ENCODE data around the gene KIF6. TPM values are rescaled to one million over a fixed set of nuclear protein-coding genes. Genes with fewer than 3 reads are reported as not detected.

KIF6 gene
- total and polyA plus RNA-seq, 8 donors: 0.19 to 1.0 (median 0.44) TPM

DNA sequence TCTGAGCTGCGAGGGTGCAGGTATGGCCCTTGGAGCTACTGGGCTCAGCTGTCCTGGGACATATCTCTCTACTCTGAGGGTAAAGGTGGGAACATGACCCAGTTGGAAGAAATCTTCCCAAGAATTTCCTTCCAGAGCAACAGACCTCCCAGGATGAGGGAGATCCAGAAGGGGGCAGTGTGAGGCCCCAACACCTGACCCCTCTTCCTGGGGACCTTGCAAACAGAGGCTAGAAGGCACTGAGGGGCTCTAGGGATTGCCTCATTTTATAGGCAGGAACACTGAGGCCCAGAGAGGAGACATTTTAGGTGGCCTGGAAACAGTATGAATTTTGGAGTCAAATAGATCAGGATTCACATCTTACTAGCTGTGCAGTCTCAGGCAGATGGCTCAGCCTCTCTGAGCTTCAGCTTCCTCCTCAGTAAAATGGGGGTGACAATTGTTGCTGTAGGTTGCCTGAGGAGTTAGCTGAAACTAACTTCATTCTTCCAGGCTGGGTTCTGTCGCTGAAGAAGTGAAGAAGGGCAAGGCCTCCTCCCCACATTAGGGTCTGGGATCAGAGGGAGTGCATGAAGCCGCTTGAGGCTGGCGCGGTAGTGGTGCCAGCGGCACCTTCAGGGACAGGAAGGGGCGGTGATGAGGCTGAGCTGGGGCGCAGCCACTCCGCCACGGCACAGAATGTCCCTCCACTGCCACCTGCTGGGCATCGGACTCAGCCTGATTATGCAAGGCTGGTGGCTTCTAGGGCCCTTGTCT, 422.4 kb downstream of the KIF6 start:
- H3K4me3 ChIP-seq: peak overlapping the region in 1 of 4 donors; percentile 5
- 5 to 6% methylated on average over 11 of the region's 11 CpGs for WGBS, 2 donors
- no peaks in the 10 kb centered on the region for H3K36me3 ChIP-seq
- no peak overlapping the region for H3K27ac ChIP-seq
- no peak for FAIRE-seq
- TF ChIP-seq, protein P1, sequence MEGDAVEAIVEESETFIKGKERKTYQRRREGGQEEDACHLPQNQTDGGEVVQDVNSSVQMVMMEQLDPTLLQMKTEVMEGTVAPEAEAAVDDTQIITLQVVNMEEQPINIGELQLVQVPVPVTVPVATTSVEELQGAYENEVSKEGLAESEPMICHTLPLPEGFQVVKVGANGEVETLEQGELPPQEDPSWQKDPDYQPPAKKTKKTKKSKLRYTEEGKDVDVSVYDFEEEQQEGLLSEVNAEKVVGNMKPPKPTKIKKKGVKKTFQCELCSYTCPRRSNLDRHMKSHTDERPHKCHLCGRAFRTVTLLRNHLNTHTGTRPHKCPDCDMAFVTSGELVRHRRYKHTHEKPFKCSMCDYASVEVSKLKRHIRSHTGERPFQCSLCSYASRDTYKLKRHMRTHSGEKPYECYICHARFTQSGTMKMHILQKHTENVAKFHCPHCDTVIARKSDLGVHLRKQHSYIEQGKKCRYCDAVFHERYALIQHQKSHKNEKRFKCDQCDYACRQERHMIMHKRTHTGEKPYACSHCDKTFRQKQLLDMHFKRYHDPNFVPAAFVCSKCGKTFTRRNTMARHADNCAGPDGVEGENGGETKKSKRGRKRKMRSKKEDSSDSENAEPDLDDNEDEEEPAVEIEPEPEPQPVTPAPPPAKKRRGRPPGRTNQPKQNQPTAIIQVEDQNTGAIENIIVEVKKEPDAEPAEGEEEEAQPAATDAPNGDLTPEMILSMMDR (IDR thresholded peaks at IDR 0.05): peak; percentile 80 to 92 (median 82)
- no peaks in the 10 kb centered on the region for H3K4me1 ChIP-seq
- peak; percentile 70 to 95 (median 87) for DNase-seq
- H3K9me3 ChIP-seq: no peaks in the 10 kb centered on the region
- no peaks in the 10 kb centered on the region for H3K27me3 ChIP-seq
- peak; percentile 91 to 99 (median 98) for ATAC-seq
- intact Hi-C loops (cut with DNase I): loop anchor here in 2 of 3 donors (2.0 to 10.0 kb wide), 3 partner anchors 136 to 328 kb away; no protein-coding TSS in a partner anchor

DNA sequence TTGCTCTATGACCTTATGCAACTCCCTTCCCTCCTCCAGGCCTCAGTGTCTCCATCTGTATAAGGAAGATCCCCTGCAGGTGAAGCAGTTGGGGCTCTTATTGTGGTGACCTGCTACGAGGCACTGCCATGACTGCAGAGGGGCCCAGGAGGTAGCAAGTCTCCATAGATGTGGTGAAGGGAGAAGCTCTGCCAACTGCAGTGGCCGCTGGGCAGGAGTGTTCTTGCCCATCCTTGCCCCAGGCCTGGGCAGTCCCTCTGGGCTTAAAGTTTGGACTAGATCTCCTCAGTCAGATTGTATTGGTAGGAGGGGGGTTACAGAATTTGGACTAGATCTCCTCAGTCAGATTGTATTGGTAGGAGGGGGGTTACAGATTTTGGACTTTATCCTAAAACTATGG, 423.2 kb downstream of the KIF6 start:
- WGBS, 2 donors: 81 to 100% methylated on average over 2 of the region's 2 CpGs
- Histone ChIP-seq H3K27ac (no peak overlapping the region), H3K4me3 (no peak overlapping the region), H3K9me3 (no peaks in the 10 kb centered on the region), H3K36me3 (no peaks in the 10 kb centered on the region), H3K27me3 (no peaks in the 10 kb centered on the region), H3K4me1 (no peaks in the 10 kb centered on the region)
- ATAC-seq: no peak
- FAIRE-seq: no peak
- no peak for DNase-seq
- TF ChIP-seq, protein P1 (IDR thresholded peaks at IDR 0.05): no peak
- intact Hi-C loops (cut with DNase I): loop anchor here in 2 of 3 donors (2.0 to 10.0 kb wide), 3 partner anchors 135 to 327 kb away; no protein-coding TSS in a partner anchor

- H3K27me3 ChIP-seq: no peaks in the 10 kb centered on the region
- DNase-seq (no peak), FAIRE-seq (no peak), ATAC-seq (no peak)
- intact Hi-C loops (cut with DNase I): loop anchor here in 2 of 3 donors (2.0 to 10.0 kb wide), 3 partner anchors 135 to 327 kb away; no protein-coding TSS in a partner anchor
- 74 to 79% methylated on average over 7 of the region's 7 CpGs for WGBS, 2 donors
- H3K4me3 ChIP-seq: no peak overlapping the region
- no peaks in the 10 kb centered on the region for H3K9me3 ChIP-seq
- no peaks in the 10 kb centered on the region for H3K36me3 ChIP-seq
- TF ChIP-seq, protein P1 (IDR thresholded peaks at IDR 0.05): no peak
- H3K27ac ChIP-seq: no peak overlapping the region
- H3K4me1 ChIP-seq: no peaks in the 10 kb centered on the region
Observed at GRCh38 chr6:39301606-39302005, 423.6 kb downstream of the KIF6 start.

- H3K36me3 ChIP-seq: no peaks in the 10 kb centered on the region
- H3K27ac ChIP-seq: no peak overlapping the region
- DNase-seq (no peak), FAIRE-seq (no peak), ATAC-seq (peak in 1 of 4 donors; percentile 14)
- 81 to 91% methylated on average over 6 of the region's 6 CpGs for WGBS, 2 donors
- no peak overlapping the region for H3K4me3 ChIP-seq
- H3K9me3 ChIP-seq: no peaks in the 10 kb centered on the region
- TF ChIP-seq, protein P1 (IDR thresholded peaks at IDR 0.05): no peak
- no peaks in the 10 kb centered on the region for H3K4me1 ChIP-seq
- no peaks in the 10 kb centered on the region for H3K27me3 ChIP-seq
- intact Hi-C loops (cut with DNase I): loop anchor here in 2 of 3 donors (10.0 kb wide), 2 partner anchors 136 to 326 kb away; no protein-coding TSS in a partner anchor
Observed at GRCh38 chr6:39300739-39301138, 424.5 kb downstream of the KIF6 start.

GRCh38 chr6:39298061-39298460, 427.1 kb downstream of the KIF6 start:
- TF ChIP-seq, protein P1 (IDR thresholded peaks at IDR 0.05): no peak
- FAIRE-seq: no peak
- WGBS, 2 donors: 46 to 50% methylated on average over 10 of the region's 10 CpGs

More at GRCh38 chr6:39298061-39298460, 427.1 kb downstream of the KIF6 start:
- Histone ChIP-seq H3K4me1 (no peaks in the 10 kb centered on the region), H3K9me3 (no peaks in the 10 kb centered on the region), H3K36me3 (no peaks in the 10 kb centered on the region), H3K27ac (no peak overlapping the region), H3K27me3 (no peaks in the 10 kb centered on the region), H3K4me3 (no peak overlapping the region)
- intact Hi-C loops (cut with DNase I): no loop called here
- ATAC-seq (peak in 1 of 4 donors; percentile 30), DNase-seq (no peak)
